SHP77 treated with DMSO at 0.1 percent for 48 hours (cell line): ENCODE data around the gene THAP7.
A peak's percentile ranks its signal among the peaks of the same experiment; 100 is the strongest.

Experiments
- DNase-seq: peaks from one replicate; lab custom pipeline; 2025; lab: John Stamatoyannopoulos, UW

The THAP7 gene

GRCh38 chr22:21031545-21032036 is 29.7 kb upstream of the THAP7 start:
- DNase-seq: no peak

- DNase-seq: no peak
Observed at GRCh38 chr22:21030621-21031544, 29.0 kb upstream of the THAP7 start.

DNA sequence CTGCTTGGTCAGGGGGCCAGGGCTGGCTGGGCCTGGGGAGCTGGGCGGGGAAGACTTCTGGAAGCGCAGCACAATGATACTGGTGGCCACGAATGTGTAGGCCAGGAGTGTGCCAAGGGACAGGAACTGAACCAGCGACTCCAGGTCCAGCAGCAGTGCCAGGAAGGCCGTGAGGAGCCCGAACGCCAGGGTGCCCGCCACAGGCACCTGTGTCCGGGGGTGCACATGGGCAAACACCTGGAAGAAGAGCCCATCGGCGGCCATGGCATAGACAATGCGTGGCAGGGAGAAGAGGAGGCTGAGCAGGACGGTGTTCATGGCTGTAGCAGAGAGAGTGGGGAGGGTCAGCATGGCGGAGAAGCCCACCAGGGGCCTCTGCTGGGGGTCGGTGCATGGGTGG is 28.1 kb upstream of the THAP7 start:
- no peak for DNase-seq

DNA sequence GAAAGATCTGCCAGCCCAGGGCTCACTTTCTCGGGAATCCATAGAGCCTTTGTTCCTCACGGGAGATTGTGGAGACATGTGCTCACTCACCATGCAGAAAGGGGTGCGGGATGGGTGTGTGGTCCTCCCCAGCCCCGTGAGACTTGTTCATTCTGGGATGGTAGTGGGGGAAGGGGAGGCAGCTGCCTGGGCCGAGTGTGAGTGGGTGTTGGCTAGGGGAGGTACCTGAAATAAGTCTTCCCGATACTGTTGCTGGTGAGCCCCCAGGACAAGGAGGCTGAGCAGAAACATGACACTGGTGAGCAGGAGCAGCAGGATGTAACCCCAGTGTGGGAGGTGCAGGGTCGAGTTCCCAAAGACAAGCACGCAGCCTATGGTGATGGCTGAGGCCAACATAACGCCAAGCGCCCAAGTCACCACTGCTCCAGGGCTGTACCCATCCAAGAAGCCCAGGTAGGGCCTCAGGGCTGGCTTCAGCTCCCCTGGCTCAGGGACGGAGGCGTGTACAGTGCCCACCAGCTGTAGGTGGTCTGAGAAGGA is 27.6 kb upstream of the THAP7 start:
- DNase-seq: no peak

DNA sequence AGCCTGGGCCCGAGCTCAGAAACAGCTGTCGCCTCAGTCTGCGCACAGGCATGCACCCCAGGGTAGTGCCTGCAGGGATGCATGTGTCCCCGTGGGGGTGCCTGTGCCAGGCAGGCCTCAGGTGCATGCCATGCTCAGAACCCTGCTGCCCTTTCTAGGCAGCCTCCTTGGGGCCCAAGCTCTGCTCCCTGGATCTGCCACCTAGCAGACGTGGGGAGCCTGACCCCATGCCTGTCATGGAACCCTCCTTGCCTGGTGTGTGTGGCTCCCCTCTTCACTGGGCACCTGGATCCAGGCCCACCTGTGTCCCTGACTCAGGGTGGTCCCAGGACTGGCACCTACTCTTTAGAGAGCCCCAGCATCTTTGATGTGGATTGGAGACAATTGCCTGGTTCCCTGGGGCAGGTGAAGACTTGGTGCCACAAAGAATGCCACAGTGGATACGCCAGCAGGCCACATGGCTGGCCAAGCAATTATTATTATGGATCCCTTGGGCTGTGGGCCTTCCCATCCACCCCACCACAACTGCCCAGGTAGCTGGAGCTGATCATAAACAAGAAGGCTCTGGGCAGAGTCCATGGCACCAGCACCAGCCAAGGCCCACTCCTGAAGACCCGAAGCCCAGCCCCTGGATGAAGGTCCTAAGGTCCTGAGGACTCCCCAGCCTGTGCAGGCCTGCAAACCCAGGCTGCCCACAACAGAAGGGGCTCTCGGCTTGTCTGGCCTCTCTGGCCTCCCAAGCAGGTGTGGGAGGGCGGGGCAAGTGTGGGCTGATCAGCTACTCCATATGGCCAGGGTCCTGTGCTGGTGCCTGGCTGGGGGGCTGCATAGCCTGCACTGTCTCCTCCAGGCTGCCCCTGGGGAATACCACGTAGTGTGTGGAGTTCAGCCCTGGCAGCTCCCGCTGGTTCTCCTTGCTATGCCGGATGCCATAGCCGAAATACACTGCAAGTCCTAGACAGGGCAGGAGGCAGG is 26.6 kb upstream of the THAP7 start:
- DNase-seq: no peak

DNA sequence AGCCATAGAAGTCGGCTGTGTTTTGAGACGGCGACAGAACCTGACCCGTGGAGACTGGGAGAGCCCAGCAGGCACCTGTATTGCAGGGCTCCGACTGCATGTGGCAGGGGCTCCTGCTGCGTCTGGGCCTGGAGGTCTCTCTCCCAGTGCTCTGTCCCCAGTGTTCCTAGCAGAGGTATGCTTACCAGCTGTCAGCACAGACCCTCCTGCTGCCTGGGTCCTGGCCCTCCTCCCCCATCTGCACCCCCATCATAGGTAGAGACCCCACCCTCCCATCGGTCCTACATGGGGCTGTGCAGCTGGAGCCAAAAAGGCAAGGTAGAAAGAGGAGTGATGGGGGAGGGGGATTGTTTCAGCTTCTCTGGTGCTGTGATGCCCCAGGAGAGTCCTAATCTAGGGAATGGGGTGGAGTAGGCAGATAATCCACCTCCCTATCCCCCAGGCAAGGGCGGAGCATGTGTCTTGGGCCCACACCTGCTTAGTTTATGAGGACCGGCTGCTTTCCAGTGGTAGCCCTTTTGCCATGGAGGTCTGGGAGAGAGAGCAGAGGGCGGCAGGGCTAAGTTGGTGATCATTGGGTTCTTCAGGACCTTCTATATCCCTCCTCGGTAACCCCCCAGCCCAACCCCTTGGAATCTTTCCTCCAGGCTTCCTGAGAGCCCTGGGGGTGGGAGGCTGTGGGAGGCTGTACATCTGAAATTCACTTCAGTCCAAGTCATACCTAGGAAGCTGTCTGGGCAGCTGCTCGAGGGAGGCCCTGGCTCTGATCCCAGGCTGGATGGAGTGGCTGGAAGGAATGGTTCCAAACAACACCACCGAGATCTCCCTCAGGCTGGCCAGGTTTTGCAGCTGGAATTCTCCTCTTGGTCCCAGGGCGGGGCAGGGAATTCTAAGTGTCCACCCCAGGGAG is 25.1 kb upstream of the THAP7 start:
- no peak for DNase-seq

DNA sequence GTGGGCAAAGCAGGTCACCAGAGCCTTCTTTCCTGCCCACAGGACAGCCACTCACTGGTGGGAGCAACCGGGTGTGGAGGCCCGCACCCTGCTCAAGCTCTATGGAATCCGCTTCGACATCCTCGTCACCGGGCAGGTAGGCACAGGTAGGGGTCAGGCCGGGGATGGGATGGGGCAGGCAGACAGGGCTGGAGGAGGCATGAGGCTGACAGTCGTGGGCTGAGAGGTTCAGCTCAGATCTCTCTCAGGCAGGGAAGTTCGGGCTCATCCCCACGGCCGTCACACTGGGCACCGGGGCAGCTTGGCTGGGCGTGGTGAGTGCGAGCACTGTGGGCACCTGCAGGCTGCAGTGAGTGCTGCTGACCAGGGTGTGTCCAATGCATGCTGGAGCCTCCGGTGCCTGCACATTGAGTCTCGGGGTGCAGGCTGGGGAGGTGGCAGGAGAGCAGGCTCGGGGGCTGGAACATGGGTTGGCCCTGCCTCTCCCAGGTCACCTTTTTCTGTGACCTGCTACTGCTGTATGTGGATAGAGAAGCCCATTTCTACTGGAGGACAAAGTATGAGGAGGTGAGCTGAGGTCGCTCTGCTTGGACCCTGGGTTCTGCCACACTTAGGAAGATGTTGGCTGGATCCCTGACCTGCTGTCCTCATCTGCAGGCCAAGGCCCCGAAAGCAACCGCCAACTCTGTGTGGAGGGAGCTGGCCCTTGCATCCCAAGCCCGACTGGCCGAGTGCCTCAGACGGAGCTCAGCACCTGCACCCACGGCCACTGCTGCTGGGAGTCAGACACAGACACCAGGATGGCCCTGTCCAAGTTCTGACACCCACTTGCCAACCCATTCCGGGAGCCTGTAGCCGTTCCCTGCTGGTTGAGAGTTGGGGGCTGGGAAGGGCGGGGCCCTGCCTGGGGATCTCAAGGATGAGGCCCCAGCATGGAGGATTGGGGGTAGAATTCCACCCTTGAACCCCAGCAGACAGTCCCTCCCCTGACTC is 24.1 kb upstream of the THAP7 start:
- no peak for DNase-seq

- no peak for DNase-seq
Observed at GRCh38 chr22:21025266-21025665, 23.3 kb upstream of the THAP7 start.

- DNase-seq: no peak
Observed at GRCh38 chr22:21022955-21023614, 21.2 kb upstream of the THAP7 start.

DNA sequence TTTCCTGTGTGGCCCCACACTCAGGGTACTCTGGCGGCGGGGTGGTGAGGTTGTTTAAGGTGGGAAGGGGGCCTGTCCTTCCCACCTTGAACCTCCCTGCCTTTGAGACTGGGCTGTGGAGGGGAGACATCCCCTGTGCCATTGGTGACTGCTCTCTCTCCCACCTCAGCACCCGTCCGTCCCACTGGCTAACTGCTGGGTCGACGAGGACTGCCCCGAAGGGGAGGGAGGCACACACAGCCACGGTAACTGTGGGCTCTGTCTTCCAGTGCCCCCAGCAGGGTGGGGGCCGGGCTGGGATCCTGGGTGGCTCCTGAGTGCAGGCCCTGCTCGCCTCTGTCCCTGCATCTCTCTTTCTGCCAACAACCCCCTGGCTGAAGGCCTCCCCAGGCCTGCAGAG is 20.6 kb upstream of the THAP7 start:
- DNase-seq: no peak

GRCh38 chr22:21020802-21021429 is 19.0 kb upstream of the THAP7 start:
- no peak for DNase-seq

GRCh38 chr22:21018314-21018713 is 16.4 kb upstream of the THAP7 start:
- no peak for DNase-seq

GRCh38 chr22:21016644-21017420 is 14.9 kb upstream of the THAP7 start:
- no peak for DNase-seq

- DNase-seq: no peak
Observed at GRCh38 chr22:21015466-21016006, 13.6 kb upstream of the THAP7 start.

DNA sequence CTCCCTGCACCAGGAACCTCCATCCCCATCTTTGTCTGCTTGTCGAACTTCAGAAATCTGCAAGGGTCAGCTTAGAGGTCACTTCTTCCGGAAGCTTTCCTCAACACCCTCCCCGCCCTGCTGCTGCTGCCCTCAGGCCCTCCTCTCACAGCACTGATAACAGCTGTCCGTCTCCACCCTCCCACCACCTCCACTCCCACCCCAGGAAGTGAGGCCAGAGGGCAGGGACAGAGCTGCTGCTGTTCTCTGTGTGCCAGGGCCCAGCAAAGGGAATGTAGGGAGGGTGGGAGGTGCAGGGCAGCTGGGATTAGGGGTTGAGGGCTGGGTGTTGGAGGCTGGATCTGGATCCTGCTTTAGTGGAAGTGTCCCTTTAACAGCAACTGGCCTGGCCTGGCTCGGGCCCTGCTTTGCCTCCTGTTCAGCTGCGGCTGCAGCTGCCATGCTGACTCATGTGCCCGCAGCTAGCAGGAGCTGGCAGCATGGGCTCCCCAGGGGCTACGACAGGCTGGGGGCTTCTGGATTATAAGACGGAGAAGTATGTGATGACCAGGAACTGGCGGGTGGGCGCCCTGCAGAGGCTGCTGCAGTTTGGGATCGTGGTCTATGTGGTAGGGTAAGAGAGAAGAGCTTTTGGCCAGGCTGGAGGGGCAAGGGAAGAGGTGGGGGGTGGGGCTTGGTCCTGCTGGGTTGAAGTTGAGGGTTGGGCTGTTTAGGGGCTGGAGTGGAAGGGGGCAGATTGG is 13.0 kb upstream of the THAP7 start, which contains the start of gene P2RX6:
Gene P2RX6, plus strand, starts transcription at position 440 of the 740 bp plus-strand sequence. Its CDS starts 10 bp downstream, at position 450.
- DNase-seq: peak; percentile 47

DNA sequence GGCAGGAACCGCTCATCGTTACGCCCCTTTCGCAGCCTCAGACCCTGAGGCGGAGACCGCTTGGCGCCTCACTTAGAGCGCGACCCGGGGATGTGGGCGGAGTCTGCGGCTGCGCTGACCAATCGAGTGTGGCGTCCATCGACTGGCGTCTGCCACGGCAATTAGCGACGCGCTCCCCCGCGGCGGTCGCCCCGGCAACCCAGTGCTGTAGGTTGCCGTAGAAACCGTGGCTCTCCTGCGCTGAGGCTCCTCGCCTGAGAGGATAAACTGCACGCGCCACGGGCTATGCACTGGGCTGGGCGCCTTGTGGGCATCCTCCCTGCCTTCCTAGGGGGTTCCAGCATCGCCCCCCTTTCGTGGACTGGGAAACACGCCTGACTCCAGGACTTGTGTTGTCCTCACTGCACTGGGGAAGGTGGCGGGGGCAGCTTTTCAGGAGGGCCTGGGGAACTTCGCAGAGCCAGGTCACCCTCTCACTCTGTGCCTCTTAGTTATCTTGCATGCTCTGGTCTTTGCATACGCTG is 12.3 kb upstream of the THAP7 start:
- DNase-seq: peak; percentile 86
